Stimulated activated naive CD4-positive, alpha-beta T cell treated with Interleukin-2 at 50 U/mL for 16 hours (primary cell): ENCODE measurements around the gene QSOX1.
"Not testable (repeated sequence)": the region's sequence is repeated elsewhere in the genome, so short reads cannot be mapped to it uniquely, and the experiment has no call there.

Source experiments
- DNase-seq: peaks from one replicate; lab custom pipeline; 2025; lab: John Stamatoyannopoulos, UW

QSOX1 gene

GRCh38 chr1:180190091-180190490, 35.4 kb downstream of the QSOX1 start:
- DNase-seq, result no peak

- no peak for DNase-seq
Observed at GRCh38 chr1:180192172-180192571, 37.5 kb downstream of the QSOX1 start.

GRCh38 chr1:180193141-180194047, 38.7 kb downstream of the QSOX1 start:
- DNase-seq, result no peak

GRCh38 chr1:180194048-180194425, 39.4 kb downstream of the QSOX1 start:
- no peak for DNase-seq

GRCh38 chr1:180194546-180195207, 40.0 kb downstream of the QSOX1 start:
- DNase-seq, result no peak

GRCh38 chr1:180195401-180195800, 40.7 kb downstream of the QSOX1 start:
- DNase-seq, result no peak

GRCh38 chr1:180195916-180196315, 41.2 kb downstream of the QSOX1 start:
- DNase-seq, result no peak

- DNase-seq, result no peak
Observed at GRCh38 chr1:180196436-180197003, 41.9 kb downstream of the QSOX1 start.

- no peak for DNase-seq
Observed at GRCh38 chr1:180197231-180197630, 42.6 kb downstream of the QSOX1 start.

- DNase-seq, result no peak
Observed at GRCh38 chr1:180198196-180198595, 43.5 kb downstream of the QSOX1 start.

- DNase-seq, result no peak
Observed at GRCh38 chr1:180198611-180199010, 43.9 kb downstream of the QSOX1 start.

GRCh38 chr1:180199018-180199417, 44.3 kb downstream of the QSOX1 start:
- no peak for DNase-seq

- no peak for DNase-seq
Observed at GRCh38 chr1:180201451-180202200, 47.0 kb downstream of the QSOX1 start.

GRCh38 chr1:180202588-180202987, 47.9 kb downstream of the QSOX1 start:
- not testable (repeated sequence) for DNase-seq

GRCh38 chr1:180204231-180204630, 49.6 kb downstream of the QSOX1 start:
- DNase-seq, result no peak

GRCh38 chr1:180206581-180206980, 51.9 kb downstream of the QSOX1 start:
- no peak for DNase-seq

- no peak for DNase-seq
Observed at GRCh38 chr1:180208264-180208663, 53.6 kb downstream of the QSOX1 start.

GRCh38 chr1:180210008-180210620, 55.4 kb downstream of the QSOX1 start:
- DNase-seq, result no peak

- no peak for DNase-seq
Observed at GRCh38 chr1:180211156-180211859, 56.6 kb downstream of the QSOX1 start.

GRCh38 chr1:180211860-180212229, 57.2 kb downstream of the QSOX1 start:
- no peak for DNase-seq
